ENCODE measurements around the gene UBE2F. TPM values are rescaled to one million over a fixed set of nuclear protein-coding genes. Genes with fewer than 3 reads are reported as not detected.

UBE2F gene
- polyA plus RNA-seq, 3 donors, result 51.1 to 120 (median 117) TPM

GRCh38 chr2:237929979-237930378, 36.8 kb upstream of the UBE2F start:
- no peaks in the 10 kb centered on the region for H4K20me1 ChIP-seq (ENCODE audit: insufficient read depth, low read length)
- H3K36me3 Mint-ChIP-seq, result no peaks in the 10 kb centered on the region
- H3K4me3 ChIP-seq (replicated peaks in 1 of 3; ENCODE audit: low read depth in 2 of 3, low read length in 3 of 3), result no peak overlapping the region
- WGBS (ENCODE audit: insufficient coverage), result 91% methylated on average over 9 of the region's 9 CpGs
- TF ChIP-seq CTCF (IDR thresholded peaks at IDR 0.05), result no peak
- peak overlapping the region in 1 of 7 donors; percentile 52 for H3K27ac Mint-ChIP-seq
- no peaks in the 10 kb centered on the region for H3K79me2 ChIP-seq (ENCODE audit: insufficient read depth, low read length)
- intact Hi-C loops (cut with micrococcal nuclease), result no loop called here
- H3K9ac ChIP-seq (ENCODE audit: insufficient read depth, low read length, poor library complexity, severe bottlenecking), result no peak overlapping the region
- H3K4me3 Mint-ChIP-seq, result no peak overlapping the region
- peaks cover 7 to 10% of the 10 kb centered on the region in 2 donors for H3K4me1 ChIP-seq (ENCODE audit: control insufficient read depth in 1 of 2, insufficient read depth in 2 of 2, low read length in 2 of 2)
- peaks cover 0 to 6% of the 10 kb centered on the region in 2 donors for H3K9me3 ChIP-seq (replicated peaks in 1 of 2; ENCODE audit: control insufficient read depth in 1 of 2, insufficient read depth in 1 of 2, low read length in 2 of 2)
- peaks cover 0 to 19% (median 3%) of the 10 kb centered on the region in 7 donors for H3K9me3 Mint-ChIP-seq
- no peak for DNase-seq
- H2AFZ ChIP-seq (ENCODE audit: insufficient read depth, low read depth, low read length, poor library complexity, severe bottlenecking), result no peak overlapping the region
- peaks cover 8% of the 10 kb centered on the region for H3K4me1 Mint-ChIP-seq
- peaks cover 1 to 4% (median 1%) of the 10 kb centered on the region in 3 donors for H3K27me3 Mint-ChIP-seq (ENCODE audit: low read depth in 3 of 3)
- H3K36me3 ChIP-seq (replicated peaks in 1 of 2; ENCODE audit: control insufficient read depth in 1 of 2, insufficient read depth in 2 of 2, low read length in 2 of 2), result no peaks in the 10 kb centered on the region
- H3K27me3 ChIP-seq (ENCODE audit: control insufficient read depth in 2 of 2, insufficient read depth in 2 of 2, low read length in 2 of 2), result no peaks in the 10 kb centered on the region
- no peak overlapping the region for H3K27ac ChIP-seq (ENCODE audit: low read depth in 1 of 2, low read length in 2 of 2)
- no peak overlapping the region for H3K4me2 ChIP-seq (replicated peaks; ENCODE audit: extremely low read depth, low read length, poor library complexity, severe bottlenecking)

DNA sequence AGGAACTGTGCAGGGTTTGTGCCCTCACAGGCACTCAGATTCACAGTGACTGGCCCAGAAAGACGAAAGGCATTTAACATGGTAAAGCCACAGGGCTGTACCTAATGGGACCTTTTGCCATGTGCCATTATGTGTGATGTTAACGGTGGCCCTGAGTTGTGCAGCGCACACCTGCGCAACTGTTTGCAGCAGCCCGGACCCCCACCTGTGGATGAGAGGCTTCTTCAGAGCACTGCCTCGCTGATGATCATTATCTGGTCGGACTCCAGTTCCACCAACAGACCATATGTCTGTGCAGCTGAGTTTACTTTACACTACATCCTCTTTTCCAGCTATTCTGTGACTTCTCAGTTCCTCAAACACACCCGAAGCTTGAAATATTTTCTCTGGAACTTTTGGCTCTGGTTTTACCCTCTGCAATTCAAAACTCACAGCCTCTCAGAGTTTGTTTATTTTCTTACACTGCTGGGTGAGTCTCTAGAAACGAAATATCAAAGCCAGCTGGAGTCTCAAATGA, 35.6 kb upstream of the UBE2F start:
- no peaks in the 10 kb centered on the region for H3K27me3 ChIP-seq (ENCODE audit: control insufficient read depth in 2 of 2, insufficient read depth in 2 of 2, low read length in 2 of 2)
- no peak for TF ChIP-seq CTCF (IDR thresholded peaks at IDR 0.05)
- Mint-ChIP-seq H3K9me3 (peaks cover 0 to 19% (median 3%) of the 10 kb centered on the region in 7 donors), H3K27ac (peak overlapping the region in 1 of 7 donors; percentile 30), H3K27me3 (ENCODE audit: low read depth in 3 of 3) (peaks cover 4% of the 10 kb centered on the region in 3 donors), H3K4me3 (no peak overlapping the region), H3K36me3 (no peaks in the 10 kb centered on the region), H3K4me1 (peaks cover 8% of the 10 kb centered on the region)
- no peak overlapping the region for H2AFZ ChIP-seq (ENCODE audit: insufficient read depth, low read depth, low read length, poor library complexity, severe bottlenecking)
- no peak overlapping the region for H3K9ac ChIP-seq (ENCODE audit: insufficient read depth, low read length, poor library complexity, severe bottlenecking)
- intact Hi-C loops (cut with micrococcal nuclease), result no loop called here
- H3K4me1 ChIP-seq (ENCODE audit: control insufficient read depth in 1 of 2, insufficient read depth in 2 of 2, low read length in 2 of 2), result peaks cover 7 to 10% of the 10 kb centered on the region in 2 donors
- no peak overlapping the region for H3K4me3 ChIP-seq (replicated peaks in 1 of 3; ENCODE audit: low read depth in 2 of 3, low read length in 3 of 3)
- no peaks in the 10 kb centered on the region for H3K79me2 ChIP-seq (ENCODE audit: insufficient read depth, low read length)
- H4K20me1 ChIP-seq (ENCODE audit: insufficient read depth, low read length), result no peaks in the 10 kb centered on the region
- H3K27ac ChIP-seq (ENCODE audit: low read depth in 1 of 2, low read length in 2 of 2), result no peak overlapping the region
- peak; percentile 17 to 42 (median 30) for DNase-seq
- H3K4me2 ChIP-seq (replicated peaks; ENCODE audit: extremely low read depth, low read length, poor library complexity, severe bottlenecking), result no peak overlapping the region
- H3K9me3 ChIP-seq (replicated peaks in 1 of 2; ENCODE audit: control insufficient read depth in 1 of 2, insufficient read depth in 1 of 2, low read length in 2 of 2), result peaks cover 0 to 6% of the 10 kb centered on the region in 2 donors
- no peaks in the 10 kb centered on the region for H3K36me3 ChIP-seq (replicated peaks in 1 of 2; ENCODE audit: control insufficient read depth in 1 of 2, insufficient read depth in 2 of 2, low read length in 2 of 2)
- 29% methylated on average over 8 of the region's 9 CpGs for WGBS (ENCODE audit: insufficient coverage)
